ENCODE measurements around the gene ATL3.
"Not testable (repeated sequence)": the region's sequence is repeated elsewhere in the genome, so short reads cannot be mapped to it uniquely, and the experiment has no call there.

The ATL3 gene, protein sequence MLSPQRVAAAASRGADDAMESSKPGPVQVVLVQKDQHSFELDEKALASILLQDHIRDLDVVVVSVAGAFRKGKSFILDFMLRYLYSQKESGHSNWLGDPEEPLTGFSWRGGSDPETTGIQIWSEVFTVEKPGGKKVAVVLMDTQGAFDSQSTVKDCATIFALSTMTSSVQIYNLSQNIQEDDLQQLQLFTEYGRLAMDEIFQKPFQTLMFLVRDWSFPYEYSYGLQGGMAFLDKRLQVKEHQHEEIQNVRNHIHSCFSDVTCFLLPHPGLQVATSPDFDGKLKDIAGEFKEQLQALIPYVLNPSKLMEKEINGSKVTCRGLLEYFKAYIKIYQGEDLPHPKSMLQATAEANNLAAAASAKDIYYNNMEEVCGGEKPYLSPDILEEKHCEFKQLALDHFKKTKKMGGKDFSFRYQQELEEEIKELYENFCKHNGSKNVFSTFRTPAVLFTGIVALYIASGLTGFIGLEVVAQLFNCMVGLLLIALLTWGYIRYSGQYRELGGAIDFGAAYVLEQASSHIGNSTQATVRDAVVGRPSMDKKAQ

DNA sequence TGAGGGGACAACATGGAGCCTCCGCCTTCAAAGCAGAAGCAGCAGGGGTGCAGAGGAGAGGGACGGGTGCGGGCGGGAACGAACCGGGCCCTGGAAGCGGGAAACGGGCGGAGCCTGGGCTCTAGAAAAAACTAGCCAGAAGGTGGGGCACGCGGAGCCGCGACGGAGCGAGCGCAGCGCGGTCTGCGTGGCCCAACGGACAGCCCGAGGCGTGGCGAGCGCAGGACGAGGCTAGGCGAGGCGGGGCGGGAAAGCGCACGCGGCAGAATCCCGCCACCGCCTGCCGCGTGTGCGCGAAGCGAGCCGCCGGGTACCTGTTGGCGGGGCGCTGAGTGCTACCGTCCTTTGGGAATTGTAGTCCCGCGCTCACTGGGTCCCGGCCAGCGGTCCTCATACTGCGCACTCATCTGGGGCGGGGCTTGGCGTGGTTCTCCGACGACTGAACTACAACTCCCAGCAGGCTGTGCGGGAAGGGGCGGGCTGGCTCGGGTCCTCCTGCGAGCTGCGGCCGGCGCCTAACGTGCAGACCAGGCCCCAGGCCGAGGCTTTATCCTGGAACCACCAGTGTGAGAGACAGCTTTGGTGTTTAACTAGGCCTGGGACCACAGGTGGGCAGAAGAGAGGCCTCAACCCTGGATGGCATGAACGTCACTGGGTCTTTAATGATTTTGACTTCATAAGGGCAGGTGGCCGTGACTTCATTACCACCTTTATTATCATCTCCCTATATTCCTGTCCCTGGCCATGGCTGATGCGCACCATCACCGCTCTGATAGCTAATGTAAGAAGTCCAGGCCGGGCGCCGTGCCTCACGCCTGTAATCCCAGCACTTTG is at the start of gene ATL3:
ATL3 (minus strand) TSS at position 55 of the 834 bp plus-strand sequence; CDS start at position 14, 41 bp downstream.
- peak; percentile 94 to 95 for DNase-seq

DNA sequence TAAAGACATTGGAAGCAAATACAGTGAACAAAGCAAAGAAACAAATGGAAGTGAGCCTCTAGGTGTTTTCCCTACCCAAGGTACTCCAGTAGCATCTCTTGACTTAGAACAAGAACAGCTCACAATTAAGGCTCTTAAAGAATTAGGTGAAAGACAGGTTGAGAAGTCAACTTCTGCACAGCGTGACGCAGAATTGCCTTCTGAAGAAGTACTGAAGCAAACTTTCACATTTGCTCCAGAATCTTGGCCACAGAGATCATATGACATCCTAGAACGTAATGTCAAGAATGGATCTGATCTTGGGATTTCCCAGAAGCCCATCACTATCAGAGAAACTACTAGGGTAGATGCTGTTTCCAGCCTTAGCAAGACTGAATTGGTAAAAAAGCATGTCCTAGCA is 49.4 kb upstream of the ATL3 start:
- DNase-seq: no peak

DNA sequence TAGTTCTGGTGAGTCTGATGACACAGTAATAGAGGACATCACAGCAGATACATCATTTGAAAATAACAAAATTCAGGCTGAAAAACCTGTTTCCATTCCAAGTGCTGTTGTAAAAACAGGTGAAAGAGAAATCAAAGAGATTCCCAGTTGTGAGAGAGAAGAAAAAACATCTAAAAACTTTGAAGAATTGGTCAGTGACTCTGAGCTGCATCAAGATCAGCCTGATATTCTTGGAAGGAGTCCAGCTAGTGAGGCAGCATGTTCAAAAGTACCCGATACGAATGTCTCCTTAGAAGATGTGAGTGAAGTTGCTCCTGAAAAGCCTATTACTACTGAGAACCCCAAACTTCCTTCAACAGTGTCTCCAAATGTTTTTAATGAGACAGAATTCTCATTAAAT is 48.8 kb upstream of the ATL3 start:
- no peak for DNase-seq

DNA sequence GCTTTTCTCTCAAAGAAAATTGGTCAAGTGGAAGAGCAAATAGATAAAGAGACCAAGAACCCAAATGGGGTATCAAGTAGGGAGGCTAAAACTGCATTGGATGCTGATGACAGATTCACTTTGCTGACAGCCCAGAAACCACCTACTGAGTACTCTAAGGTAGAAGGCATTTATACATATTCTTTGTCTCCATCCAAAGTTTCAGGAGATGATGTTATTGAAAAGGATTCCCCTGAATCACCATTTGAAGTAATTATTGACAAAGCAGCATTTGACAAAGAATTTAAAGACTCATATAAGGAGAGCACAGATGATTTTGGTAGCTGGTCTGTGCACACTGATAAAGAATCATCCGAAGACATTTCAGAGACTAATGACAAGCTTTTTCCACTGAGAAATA is 47.8 kb upstream of the ATL3 start:
- DNase-seq: no peak

DNA sequence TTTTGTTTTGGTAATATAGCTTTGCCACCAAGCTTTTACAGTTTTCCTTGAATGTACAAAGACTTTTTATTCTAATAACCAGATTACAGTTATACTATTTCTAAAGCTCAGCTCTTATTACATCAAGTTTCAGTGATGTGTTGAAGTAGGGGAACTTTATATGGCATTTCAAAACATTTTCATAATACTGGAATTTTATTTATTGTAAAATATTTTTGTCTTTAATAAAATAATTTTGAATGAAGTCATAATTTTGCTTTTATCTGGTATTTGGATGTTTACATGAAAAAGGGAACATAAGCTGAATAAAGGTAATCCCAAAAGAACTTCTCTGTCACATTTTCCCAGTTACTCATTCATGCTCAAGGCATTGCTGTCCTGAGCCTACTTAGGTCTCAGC is 44.9 kb upstream of the ATL3 start:
- no peak for DNase-seq

DNA sequence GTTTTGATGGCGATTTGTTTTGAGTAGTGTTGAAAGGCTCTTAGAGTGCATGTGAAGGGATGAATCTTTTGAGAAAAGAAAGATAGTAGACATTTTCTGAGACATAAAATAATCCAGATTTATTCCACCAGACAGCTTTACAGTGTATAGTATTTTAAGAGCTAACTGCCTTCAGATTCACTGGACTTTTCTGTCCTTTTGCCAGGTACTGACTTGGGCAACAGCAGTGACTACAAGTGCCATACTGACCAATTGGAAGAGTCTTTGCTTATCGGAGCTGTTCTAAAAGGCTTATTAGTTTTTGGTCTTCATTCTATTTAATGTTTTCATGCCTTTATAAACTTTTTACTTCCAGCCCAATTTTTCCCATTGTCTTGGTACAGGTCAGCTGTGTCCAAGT is 42.6 kb upstream of the ATL3 start:
- DNase-seq: no peak

DNA sequence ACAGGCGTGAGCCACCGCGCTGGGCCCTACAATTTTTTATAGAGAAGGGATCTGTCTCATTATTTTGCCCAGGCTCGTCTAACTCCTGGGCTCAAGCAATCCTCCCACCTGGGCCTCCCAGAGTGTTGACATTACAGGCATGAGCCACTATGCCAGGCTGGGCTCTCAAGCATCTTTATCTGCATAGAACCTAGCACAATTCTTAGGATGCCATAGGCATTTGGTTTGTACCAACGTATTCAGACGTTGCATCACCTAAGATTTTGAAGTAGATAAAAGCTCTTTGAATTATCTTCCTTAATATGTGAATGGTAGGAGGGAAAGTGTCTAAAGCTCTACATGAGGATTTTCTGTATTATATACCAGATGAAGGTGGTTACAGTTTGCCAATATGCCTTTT is 40.7 kb upstream of the ATL3 start:
- DNase-seq: no peak

DNA sequence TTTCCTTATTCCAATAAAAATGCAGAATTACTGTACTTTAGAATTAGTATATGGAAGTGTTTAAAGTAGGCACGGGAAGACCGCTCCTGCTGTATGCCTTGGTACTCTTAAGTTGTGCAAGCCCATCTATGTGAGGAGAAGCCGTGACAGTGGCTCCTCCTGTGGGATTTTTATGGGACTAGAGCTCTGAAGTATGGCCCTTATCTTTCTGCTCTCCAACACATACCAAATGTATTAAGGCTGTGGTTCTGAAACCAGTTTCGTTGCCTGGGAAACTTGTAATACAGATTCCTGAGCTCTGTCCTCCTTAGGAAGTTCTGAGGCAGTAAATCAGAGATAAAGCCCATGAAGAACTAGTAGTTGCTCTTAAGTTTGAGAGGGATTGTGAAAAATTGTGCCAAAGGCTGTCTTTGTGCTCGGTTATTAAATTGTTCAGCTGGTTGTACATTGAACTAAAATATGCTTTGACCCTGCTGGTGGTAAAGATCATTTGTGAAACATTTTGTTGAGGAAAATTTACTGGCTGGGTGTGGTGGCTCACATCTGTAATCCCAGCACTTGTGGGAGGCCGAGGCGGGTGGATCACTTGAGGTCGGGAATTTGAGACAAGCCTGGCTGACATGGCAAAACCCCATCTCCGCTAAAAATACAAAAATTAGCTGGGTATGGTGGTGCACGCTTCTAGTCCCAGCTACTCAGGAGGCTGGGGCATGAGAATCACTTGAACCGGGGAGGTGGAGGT is 39.5 kb upstream of the ATL3 start:
- no peak for DNase-seq

DNA sequence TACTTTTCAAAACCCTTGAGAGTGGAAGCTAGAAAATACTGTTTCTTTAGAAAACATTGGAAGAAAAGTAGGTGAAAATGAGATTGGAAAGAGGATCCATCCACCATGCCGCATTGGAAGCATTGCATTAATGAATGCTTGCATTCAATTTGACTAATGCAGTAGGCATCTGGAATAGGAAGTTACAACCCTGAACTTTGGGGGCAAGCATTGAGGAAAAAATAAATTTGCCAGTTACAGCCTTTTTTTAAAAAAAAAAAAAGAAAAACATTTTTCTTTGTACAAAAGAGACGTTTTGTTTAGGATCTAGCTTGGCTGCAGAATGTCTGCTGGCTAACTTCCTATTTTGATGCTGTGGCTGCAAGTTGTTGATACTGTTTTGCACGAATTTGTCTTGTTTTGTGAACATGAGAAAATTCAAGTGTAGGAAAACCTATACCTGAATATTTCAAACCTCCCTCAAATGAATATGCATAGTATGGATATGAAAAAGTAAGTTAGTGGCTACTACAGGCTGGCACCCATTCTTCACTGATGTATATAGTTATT is 38.2 kb upstream of the ATL3 start:
- DNase-seq: no peak

DNA sequence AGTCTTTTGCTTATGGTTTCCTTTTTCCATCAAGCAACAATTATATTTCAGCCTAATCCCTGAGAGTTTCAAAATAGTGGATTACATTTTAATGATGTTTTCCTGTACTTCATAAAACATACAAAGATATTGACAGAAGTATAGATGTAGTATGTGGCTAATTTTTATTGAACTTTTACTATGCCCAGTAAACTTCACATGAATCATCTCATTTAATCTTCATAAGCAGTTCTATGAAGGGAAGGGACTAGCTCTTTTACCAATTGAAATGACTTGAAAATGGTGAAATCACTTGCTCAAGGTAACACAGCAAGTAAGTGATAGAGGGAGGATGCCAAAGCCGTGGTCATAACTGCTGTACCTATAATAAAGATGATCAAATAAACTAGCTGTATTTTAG is 37.6 kb upstream of the ATL3 start:
- no peak for DNase-seq

DNA sequence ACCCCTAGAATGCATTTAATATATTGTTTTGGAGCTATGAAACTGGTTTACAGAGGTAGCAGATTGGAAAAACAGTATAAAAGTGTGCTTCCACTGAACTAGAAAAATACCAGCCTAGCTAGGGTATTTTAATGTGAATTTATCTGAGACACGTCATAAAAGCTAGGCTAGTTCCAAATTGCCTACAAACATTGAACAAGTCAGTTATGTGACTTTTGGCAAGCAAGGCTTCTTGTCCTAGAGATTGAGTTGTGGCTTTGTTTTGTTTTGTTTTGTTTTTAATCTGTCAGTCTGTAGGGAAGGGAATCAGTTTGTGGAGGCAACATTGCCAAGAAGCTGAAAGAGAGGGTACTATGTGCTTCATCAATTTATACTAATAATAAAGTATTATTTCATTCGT is 34.4 kb upstream of the ATL3 start:
- no peak for DNase-seq

DNA sequence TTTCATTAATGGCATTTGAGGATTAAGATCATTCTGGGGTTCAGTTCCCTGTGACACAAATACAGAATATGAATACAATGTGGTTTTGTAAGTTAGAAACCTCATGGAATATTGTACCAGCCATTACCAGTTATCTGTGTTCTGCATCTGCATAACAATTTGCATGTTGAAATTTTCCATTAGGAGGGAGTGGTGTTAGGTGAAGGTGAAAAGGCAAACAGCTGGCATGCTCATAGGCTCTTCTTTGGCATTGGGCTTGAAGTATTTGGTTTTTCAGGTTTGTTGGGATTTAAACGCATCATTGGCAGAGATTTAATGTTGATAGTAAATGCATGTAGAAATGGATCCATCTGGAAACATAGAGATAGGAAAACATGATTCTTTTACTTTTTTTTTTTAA is 28.7 kb upstream of the ATL3 start:
- DNase-seq: no peak

DNA sequence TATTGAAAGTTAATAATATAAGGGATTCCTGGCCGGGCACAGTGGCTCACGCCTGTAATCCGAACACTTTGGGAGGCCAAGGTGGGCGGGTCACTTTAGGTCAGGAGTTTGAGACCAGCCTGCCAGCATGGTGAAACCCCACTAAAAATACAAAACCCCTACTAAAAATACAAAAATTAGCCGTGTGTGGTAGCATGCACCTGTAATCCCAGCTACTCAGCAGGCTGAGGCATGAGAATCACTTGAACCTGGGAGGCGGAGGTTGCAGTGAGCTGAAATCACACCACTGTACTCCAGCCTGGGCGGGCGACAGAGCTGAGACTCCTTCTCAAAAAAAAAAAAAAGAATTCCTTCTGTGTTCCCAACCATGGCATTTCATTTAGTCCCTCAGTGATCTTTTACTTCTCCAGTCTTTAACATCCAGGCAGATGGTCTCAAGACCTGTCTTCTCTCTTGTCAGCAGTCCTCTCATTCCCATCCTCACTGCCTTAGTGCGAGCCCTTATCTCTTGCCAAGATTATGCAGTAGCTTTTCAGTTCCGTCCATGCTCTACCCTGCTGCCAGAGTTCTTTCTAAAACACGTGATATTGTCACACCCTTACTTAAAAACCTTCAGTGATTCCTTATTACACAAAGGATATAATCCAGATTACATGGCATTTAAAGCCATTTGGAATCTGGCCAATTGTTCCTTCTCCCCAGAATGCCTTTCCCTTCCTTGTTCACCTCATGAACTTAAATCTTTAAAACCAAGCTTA is 28.0 kb upstream of the ATL3 start:
- no peak for DNase-seq

DNA sequence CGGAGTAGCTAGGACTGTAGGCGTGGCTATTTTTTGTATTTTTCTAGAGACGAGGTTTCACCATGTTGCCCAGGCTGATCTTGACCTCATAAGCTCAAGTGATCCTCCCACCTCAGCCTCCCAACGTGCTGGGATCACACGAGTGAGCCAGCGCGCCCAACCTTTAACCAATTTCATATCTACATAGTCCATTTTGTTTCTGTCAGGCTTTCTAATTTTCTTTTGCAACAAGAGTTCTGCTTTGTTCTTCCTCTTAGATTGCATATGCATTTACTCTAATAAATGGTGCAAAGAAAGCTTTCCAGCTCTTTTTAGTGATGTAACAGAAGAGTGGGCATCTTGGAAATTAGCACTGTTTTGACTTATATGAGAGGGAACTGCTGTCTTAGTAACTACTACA is 23.4 kb upstream of the ATL3 start:
- no peak for DNase-seq

DNA sequence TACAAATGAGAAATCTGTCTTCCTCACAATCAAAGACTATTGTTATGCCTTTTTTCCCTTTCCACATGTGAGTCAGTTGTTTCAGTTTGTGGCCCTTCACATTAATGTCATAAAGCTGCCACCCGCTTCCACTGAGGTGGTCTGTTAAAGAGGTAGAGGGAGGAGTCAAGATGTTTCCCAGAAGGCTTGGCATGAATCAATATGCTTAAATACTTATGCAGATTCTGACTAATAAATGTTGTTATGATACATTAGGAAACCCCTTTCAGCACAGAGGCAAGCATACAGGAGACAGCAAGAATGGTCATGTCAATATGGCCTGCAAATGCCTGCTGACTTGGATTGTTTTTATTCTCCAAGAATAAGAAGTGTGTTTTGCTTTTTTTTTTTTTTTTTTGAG is 16.7 kb upstream of the ATL3 start:
- no peak for DNase-seq

DNA sequence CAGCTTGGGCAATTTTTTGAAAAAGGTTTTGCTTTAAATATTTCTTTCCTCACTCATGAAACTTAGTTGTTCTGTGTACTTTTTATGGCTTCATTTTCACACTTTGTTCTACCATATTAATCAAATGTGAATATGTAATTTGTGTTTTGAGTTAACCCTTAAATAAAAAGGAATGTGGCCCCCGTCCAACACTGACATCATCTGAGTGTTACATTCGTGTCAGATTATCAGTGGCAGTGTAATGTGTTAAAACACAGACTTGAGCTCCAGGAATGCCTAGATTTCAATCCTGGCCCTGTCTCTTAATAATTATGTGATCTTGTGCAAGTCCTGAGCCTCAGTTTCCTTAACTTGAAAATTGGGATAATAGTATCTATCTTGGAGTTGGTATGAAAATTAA is 15.8 kb upstream of the ATL3 start:
- DNase-seq: no peak

DNA sequence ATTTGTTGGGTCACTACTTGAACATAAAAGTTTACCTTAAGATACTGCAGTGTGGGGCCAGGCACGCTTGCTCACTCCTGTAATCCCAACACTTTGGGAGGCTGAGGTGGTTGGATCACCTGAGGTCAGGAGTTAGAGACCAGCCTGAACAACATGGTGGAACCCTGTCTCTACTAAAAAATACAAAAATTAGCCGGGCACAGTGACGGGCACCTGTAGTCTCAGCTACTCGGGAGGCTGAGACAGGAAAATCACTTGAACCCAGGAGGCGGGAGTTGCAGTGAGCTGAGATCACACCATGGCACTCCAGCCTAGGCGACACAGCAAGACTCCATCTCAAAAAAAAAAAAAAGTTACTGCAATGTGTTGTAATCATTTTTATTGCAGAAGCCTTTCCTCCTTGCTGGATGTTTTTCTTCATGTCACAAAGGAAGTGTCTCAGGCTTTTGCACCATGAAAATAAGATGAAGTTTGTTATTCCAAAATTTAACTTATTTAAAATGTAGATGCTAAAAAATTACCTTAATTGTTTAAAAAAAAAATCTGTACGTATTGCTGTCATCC is 14.1 kb upstream of the ATL3 start:
- DNase-seq: not testable (repeated sequence)

DNA sequence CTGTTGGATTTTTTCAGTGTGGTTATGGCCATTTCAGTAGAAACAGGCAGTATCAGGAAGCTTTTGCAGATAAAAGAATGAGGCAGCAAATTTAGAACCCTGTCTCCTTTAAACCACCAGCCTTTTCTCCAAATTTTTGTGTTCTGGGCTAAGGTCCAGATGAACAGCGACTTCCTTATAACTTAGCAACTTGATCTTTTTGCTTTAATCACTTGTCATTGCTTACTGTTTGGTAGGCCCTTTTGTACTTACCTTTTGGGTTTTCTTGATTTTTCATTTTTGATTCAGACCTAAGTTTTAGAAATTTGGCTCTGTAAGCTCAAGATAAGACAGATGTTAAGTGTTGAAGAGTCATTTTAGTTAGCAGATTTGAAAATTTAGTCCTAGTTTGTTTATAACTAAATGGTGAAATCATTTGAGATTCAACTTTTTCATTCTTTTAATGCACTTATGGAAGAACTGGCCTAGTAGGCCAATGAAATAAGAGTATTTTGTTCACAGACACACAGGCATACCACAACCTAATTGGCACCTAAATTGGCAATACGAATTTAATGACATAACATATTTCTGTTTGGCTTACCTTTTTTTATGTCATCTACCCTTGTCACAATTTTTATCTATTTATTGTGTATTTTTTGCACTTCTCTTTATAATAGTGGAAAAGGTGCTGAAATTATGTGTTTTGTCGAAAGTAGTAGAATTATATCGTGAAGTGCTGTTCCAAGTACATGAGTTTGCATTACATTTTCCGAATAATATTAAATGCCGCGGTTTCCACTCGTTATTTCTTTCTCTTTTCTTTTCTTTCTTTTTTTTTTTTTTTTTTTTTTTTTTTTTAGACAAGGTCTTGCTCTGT is 12.2 kb upstream of the ATL3 start:
- DNase-seq: no peak

DNA sequence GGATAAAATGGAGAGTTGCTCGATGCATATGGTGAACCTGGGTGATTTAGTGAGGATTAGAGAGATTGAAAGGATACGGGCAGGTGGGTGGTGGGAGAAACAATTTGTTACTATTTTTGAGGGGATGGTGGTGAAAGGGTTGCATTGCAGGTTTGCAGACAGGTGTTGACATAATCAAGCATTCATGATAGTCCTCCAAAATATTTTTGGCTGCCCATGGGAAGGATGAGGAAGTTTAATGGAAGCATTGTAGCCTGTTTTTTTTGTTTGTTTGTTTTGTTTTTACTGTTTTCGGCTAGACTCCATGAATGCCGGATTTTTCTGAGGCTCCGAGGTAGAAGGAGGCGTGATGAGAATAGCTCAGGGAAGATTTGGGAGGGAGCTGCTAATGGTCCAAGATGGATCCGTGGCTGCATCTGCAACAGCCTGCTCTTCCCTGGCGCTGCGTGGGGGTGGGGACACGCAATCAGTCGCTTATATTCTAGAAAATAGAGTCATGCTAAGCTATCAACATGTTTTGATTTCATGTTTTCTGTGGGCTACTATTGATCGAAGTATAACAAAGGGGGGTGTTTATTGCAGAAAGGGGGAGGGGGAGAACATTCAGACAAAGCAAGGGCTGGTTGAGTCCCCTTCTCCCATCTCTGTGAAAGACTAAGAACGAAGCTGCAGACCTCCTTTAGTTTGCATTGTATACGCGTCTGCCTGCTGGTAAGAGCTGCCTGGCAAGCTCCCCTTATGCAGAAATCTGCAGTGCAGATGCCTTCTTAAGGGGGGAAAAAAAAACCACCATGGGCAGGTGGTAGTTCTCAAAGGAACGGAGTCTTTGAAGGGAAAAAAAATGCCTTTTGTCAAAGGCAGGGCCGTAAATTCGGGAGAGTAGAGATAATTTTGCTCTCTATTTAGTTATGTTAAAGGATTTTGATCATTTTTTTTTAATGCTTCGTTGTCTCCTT is 11.2 kb upstream of the ATL3 start:
- DNase-seq: no peak
